GM12878 (cell line): ENCODE results near the gene MRRF. TPM values are rescaled to one million over a fixed set of nuclear protein-coding genes. Genes with fewer than 3 reads are reported as not detected.

ENCODE experiments used
- ATAC-seq: fragments of 200-7000 bp; cut with Tn5 transposase; 3 replicates; pipeline ENCODE4 v1.9.1; 2020; ENCODE audit warnings: mild to moderate bottlenecking, moderate library complexity
- BruUV-seq: library from RNA; stranded (reverse); fragments of 400-500 nt; replicated peaks from 2 replicates; lab custom pipeline; 2021; lab: Mats Ljungman, UMichigan
- CTCF ChIA-PET: fragments of 300-600 bp; sonication (Branson Sonifier 250); formaldehyde crosslinking; extraction: SDS; loops from one replicate; lab custom pipeline; 2021; ENCODE audit warnings: inconsistent platforms; lab: Yijun Ruan, JAX
- POLR2A ChIA-PET: fragments of 350-600 bp; formaldehyde crosslinking; extraction: SDS; loops from one replicate; lab custom pipeline; 2021; ENCODE audit warnings: inconsistent platforms; lab: Charles Lee
- RAD21 ChIA-PET: fragments of 300-600 bp; sonication (Branson Sonifier 250); formaldehyde crosslinking; loops from one replicate; lab custom pipeline; 2023; ENCODE audit warnings: antibody characterized with exemption; ENCODE audit not compliant: unreplicated experiment; lab: Charles Lee
- SMC1A ChIA-PET: fragments of 300-600 bp; sonication (Branson Sonifier 250); formaldehyde crosslinking; loops from one replicate; lab custom pipeline; 2023; ENCODE audit not compliant: unreplicated experiment, uncharacterized antibody; lab: Charles Lee
- DNase-seq: peaks from one replicate; pipeline ENCODE4 v3.0.0-alpha.2; 2011; ENCODE audit warnings: low read depth, low spot score
- FAIRE-seq: peaks from 3 replicates; lab custom pipeline; 2011; peaks lifted over from hg19 to GRCh38; lab: Jason Lieb, UNC
- H2AFZ ChIP-seq: 2 replicates; pipeline ENCODE4 v1.6.0; 2011; ENCODE audit warnings: low read depth, low read length, control low read depth; ENCODE audit not compliant: control insufficient read depth
- H3K27ac ChIP-seq: 2 replicates; pipeline ENCODE4 v1.5.1; 2011; ENCODE audit warnings: control low read depth; ENCODE audit not compliant: control insufficient read depth, insufficient read depth
- H3K27me3 ChIP-seq, 2 experiments: replicated peaks in 1 of 2; 2 replicates each; pipeline versions ENCODE4 v1.6.0 to v1.6.1; 2011; ENCODE audit warnings: low read length in 1 of 2; ENCODE audit not compliant: control insufficient read depth in 2 of 2, insufficient read depth in 2 of 2
- H3K36me3 ChIP-seq, 2 experiments: 2 replicates each; pipeline ENCODE4 v1.5.1; 2011; ENCODE audit warnings: low read length in 1 of 2; ENCODE audit not compliant: control insufficient read depth in 2 of 2, insufficient read depth in 2 of 2
- H3K4me1 ChIP-seq: 2 replicates; pipeline ENCODE4 v1.6.1; 2011; ENCODE audit warnings: mild to moderate bottlenecking, low read length, moderate library complexity, mixed read lengths; ENCODE audit not compliant: control insufficient read depth, insufficient read depth
- H3K4me2 ChIP-seq: 2 replicates; pipeline ENCODE4 v1.6.0; 2011; ENCODE audit warnings: control low read depth; ENCODE audit not compliant: control insufficient read depth, insufficient read depth
- H3K4me3 ChIP-seq: fragments of 200-600 bp; sonication (generic); 2 replicates; pipeline ENCODE4 v1.5.1; 2016
- H3K79me2 ChIP-seq: 2 replicates; pipeline ENCODE4 v1.6.0; 2011; ENCODE audit warnings: low read length; ENCODE audit not compliant: control insufficient read depth, insufficient read depth
- H3K9ac ChIP-seq: 2 replicates; pipeline ENCODE4 v1.8.0; 2011; ENCODE audit warnings: low read length, control low read depth, mixed read lengths; ENCODE audit not compliant: control insufficient read depth, insufficient read depth
- H3K9me3 ChIP-seq: replicated peaks from 3 replicates; pipeline ENCODE4 v1.5.1; 2011; ENCODE audit warnings: mild to moderate bottlenecking, low read length; ENCODE audit not compliant: control insufficient read depth, insufficient read depth
- H4K20me1 ChIP-seq: 2 replicates; pipeline ENCODE4 v1.6.0; 2011; ENCODE audit not compliant: control insufficient read depth, insufficient read depth
- BCL11A ChIP-seq: IDR thresholded peaks from 2 replicates; pipeline ENCODE4 v1.6.1; 2011; ENCODE audit warnings: low read depth, low read length
- EED ChIP-seq: sonication (generic); IDR thresholded peaks from 2 replicates; pipeline ENCODE4 v1.6.1; 2016; ENCODE audit warnings: antibody characterized with exemption, low read depth
- HDAC2 ChIP-seq: fragments of 200-600 bp; sonication (generic); IDR thresholded peaks from 2 replicates; pipeline ENCODE4 v1.6.1; 2017
- KAT2A ChIP-seq: conservative IDR thresholded peaks from 2 replicates; pipeline ENCODE4 v1.6.1; 2011; ENCODE audit warnings: low read depth, low read length; ENCODE audit not compliant: control insufficient read depth
- KDM1A ChIP-seq: fragments of 200-600 bp; sonication (generic); IDR thresholded peaks from 2 replicates; pipeline ENCODE4 v1.6.1; 2016; ENCODE audit warnings: borderline replicate concordance
- MEF2B ChIP-seq: fragments of 450-650 bp; IDR thresholded peaks from 2 replicates; pipeline ENCODE4 v1.6.1; 2018; ENCODE audit warnings: mild to moderate bottlenecking, moderate library complexity; ENCODE audit not compliant: partially characterized antibody, poor library complexity, severe bottlenecking
- SMC3 ChIP-seq: IDR thresholded peaks from 2 replicates; pipeline ENCODE4 v1.6.1; 2011; ENCODE audit warnings: low read length, improper control_type of control experiment, borderline replicate concordance
- SREBF1 ChIP-seq: IDR thresholded peaks from 2 replicates; pipeline ENCODE4 v1.6.1; 2012; ENCODE audit warnings: mild to moderate bottlenecking, low read length
- WRNIP1 ChIP-seq: IDR thresholded peaks from 2 replicates; pipeline ENCODE4 v1.6.1; 2011; ENCODE audit warnings: low read depth, low read length, improper control_type of control experiment, borderline replicate concordance
- ZNF274 ChIP-seq: IDR thresholded peaks from one replicate; pipeline ENCODE4 v1.8.0; 2011; ENCODE audit not compliant: insufficient read length, insufficient read depth
- ZSCAN29 ChIP-seq: fragments of 450-650 bp; IDR thresholded peaks from 2 replicates; pipeline ENCODE4 v1.6.1; 2017; ENCODE audit warnings: mild to moderate bottlenecking, moderate library complexity
- WGBS: methylation state at CpG from one replicate; pipeline ENCODE4 v1.1.6; 2016; ENCODE audit warnings: low lambda C conversion rate; ENCODE audit not compliant: insufficient replicate concordance, insufficient coverage; ENCODE audit errors: missing lambda C conversion rate; 5-methylcytosine and 5-hydroxymethylcytosine counted together
- in situ Hi-C: fragments of 300-500 bp; cut with MboI; formaldehyde crosslinking; loops from 9 replicates; pipeline ENCODE4 v1.14.3; 2018; ENCODE audit warnings: mixed read lengths
- intact Hi-C: fragments of 100-400 bp; cut with micrococcal nuclease; formaldehyde crosslinking; loops from one replicate; pipeline ENCODE4 v1.14.2; 2022; ENCODE audit not compliant: unreplicated experiment
- polyA plus RNA-seq, 11 experiments: library from polyadenylated mRNA; depleted of rRNA in 4 of 11; unstranded in 6 of 11; stranded (reverse) in 5 of 11; fragments of >200 nt; fragmentation: Nextera tagmentation in 4 of 11; fragmentation: Illumina TruSeq in 1 of 11; extraction: Ambion mirVana in 4 of 11; extraction: Trizol in 1 of 11; gene quantifications; 1 replicate in 1 of 11; 2 replicates in 10 of 11; pipeline versions ENCODE4 v1.2.1 to v1.2.3, GENCODE V29; 2011 to 2016; ENCODE audit warnings: inconsistent platforms in 2 of 11, missing spikeins in 2 of 11, low read depth in 1 of 11
- total RNA-seq, 4 experiments: library from RNA; depleted of rRNA in 3 of 4; stranded (reverse); fragments of >200 nt in 3 of 4; fragmentation: Illumina TruSeq in 1 of 4; extraction: Trizol in 1 of 4; gene quantifications; 2 replicates each; pipeline versions ENCODE4 v1.2.1 to v1.2.3, GENCODE V29; 2013 to 2021
- TF ChIP-seq, protein P1 (sequence below): fragments of 450-650 bp; conservative IDR thresholded peaks from 2 replicates; pipeline ENCODE4 v1.6.1; 2017; ENCODE audit warnings: mild to moderate bottlenecking, moderate library complexity

Gene MRRF
- total and polyA plus RNA-seq, 10 of the 15 experiments (the other 5 are each of a cell fraction or from before 2014, with no cell fraction given) = 64.8 to 112 (median 76.4) TPM

GRCh38 chr9:122364117-122364782, 99.6 kb downstream of the MRRF start (continued):
- TF ChIP-seq HDAC2 (no peak), EED (no peak), BCL11A (no peak), MEF2B (no peak), ZNF274 (no peak)
- TF ChIP-seq, protein P1, sequence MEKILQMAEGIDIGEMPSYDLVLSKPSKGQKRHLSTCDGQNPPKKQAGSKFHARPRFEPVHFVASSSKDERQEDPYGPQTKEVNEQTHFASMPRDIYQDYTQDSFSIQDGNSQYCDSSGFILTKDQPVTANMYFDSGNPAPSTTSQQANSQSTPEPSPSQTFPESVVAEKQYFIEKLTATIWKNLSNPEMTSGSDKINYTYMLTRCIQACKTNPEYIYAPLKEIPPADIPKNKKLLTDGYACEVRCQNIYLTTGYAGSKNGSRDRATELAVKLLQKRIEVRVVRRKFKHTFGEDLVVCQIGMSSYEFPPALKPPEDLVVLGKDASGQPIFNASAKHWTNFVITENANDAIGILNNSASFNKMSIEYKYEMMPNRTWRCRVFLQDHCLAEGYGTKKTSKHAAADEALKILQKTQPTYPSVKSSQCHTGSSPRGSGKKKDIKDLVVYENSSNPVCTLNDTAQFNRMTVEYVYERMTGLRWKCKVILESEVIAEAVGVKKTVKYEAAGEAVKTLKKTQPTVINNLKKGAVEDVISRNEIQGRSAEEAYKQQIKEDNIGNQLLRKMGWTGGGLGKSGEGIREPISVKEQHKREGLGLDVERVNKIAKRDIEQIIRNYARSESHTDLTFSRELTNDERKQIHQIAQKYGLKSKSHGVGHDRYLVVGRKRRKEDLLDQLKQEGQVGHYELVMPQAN = no peak

GRCh38 chr9:122364783-122365150, 100.1 kb downstream of the MRRF start:
- POLR2A ChIA-PET = no interaction called here
- SMC1A ChIA-PET = no interaction called here
- Histone ChIP-seq H2AFZ (no peak overlapping the region), H4K20me1 (no peaks in the 10 kb centered on the region), H3K4me1 (peaks cover 11% of the 10 kb centered on the region), H3K79me2 (no peaks in the 10 kb centered on the region), H3K9me3 (no peaks in the 10 kb centered on the region; the same call in 2 of the 3 replicates), H3K9ac (no peak overlapping the region), H3K36me3 (no peaks in the 10 kb centered on the region), H3K4me3 (no peak overlapping the region), H3K27me3 (no peaks in the 10 kb centered on the region; a peak in 1 of 4 replicates), H3K4me2 (no peak overlapping the region), H3K27ac (no peak overlapping the region)
- CTCF ChIA-PET = interaction anchor here (1.6 kb wide), 1 partner anchor 266 kb away, joined by 8 read pairs; no protein-coding TSS in a partner anchor
- no TSS peak for BruUV-seq
- RAD21 ChIA-PET = no interaction called here
- no peak for ATAC-seq
- intact Hi-C loops = loop anchor here (5.0 kb wide), 1 partner anchor 88 kb away; no protein-coding TSS in a partner anchor
- in situ Hi-C loops = no loop called here
- TF ChIP-seq KDM1A = no peak
- TF ChIP-seq SREBF1 = no peak
- no peak for TF ChIP-seq ZSCAN29
- TF ChIP-seq KAT2A = no peak
- no peak for TF ChIP-seq WRNIP1
- no peak for TF ChIP-seq SMC3
- TF ChIP-seq BCL11A = no peak
- no peak for DNase-seq
- FAIRE-seq = no peak
- WGBS = 44% methylated on average over 10 of the region's 10 CpGs
